GM18867 (cell line): ENCODE data around the gene MLXIP.
"Not testable (repeated sequence)": the region's sequence is repeated elsewhere in the genome, so short reads cannot be mapped to it uniquely, and the experiment has no call there.

Experiments used
- ATAC-seq: cut with Tn5 transposase; IDR thresholded peaks from one replicate; pipeline ENCODE4 v1.9.1; 2021; ENCODE audit warnings: mild to moderate bottlenecking, moderate library complexity; ENCODE audit not compliant: unreplicated experiment

Gene MLXIP, protein sequence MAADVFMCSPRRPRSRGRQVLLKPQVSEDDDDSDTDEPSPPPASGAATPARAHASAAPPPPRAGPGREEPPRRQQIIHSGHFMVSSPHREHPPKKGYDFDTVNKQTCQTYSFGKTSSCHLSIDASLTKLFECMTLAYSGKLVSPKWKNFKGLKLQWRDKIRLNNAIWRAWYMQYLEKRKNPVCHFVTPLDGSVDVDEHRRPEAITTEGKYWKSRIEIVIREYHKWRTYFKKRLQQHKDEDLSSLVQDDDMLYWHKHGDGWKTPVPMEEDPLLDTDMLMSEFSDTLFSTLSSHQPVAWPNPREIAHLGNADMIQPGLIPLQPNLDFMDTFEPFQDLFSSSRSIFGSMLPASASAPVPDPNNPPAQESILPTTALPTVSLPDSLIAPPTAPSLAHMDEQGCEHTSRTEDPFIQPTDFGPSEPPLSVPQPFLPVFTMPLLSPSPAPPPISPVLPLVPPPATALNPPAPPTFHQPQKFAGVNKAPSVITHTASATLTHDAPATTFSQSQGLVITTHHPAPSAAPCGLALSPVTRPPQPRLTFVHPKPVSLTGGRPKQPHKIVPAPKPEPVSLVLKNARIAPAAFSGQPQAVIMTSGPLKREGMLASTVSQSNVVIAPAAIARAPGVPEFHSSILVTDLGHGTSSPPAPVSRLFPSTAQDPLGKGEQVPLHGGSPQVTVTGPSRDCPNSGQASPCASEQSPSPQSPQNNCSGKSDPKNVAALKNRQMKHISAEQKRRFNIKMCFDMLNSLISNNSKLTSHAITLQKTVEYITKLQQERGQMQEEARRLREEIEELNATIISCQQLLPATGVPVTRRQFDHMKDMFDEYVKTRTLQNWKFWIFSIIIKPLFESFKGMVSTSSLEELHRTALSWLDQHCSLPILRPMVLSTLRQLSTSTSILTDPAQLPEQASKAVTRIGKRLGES

DNA sequence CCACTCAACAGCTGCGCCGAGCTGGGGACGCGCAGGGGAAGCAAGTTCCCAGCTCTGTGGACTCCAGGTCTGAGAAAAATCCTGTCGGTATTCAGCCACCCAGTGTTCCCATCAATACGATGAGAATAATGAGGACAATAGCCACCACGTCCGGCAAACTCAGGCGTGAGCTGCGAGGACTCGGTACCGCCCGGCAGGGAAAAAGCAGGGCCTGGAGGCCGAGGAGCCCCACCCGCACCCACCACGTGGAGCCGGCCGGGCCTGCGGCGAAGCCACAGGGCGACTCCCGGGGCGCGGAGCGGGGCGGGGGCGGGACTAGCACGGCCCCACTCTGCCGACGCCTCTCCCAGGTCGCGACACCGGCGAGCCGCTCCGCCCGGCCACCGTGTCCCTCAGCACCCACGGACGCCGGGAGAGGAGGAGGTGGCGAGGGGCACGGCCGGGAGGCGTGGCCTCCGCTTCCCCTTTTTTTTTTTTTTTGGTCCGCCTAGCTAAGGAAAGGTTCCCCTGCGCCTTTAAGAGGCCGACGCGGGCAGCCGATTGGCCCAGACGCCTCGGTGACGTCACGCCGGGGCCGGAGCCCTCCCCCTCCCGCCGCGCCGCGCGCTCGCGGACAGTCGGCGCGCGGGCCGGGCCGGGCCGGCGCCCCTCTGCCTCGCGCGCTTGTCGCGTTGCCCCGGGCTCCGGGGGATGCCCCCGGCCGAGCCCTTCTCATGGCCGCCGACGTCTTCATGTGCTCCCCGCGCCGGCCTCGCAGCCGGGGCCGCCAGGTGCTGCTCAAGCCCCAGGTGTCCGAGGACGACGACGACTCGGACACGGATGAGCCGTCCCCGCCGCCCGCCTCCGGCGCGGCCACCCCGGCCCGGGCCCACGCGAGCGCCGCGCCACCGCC lies at the start of gene MLXIP:
Gene MLXIP, plus strand, starts transcription at position 616 of the 892 bp plus-strand sequence. Its CDS starts 98 bp downstream, at position 714.
- peak; percentile 89 for ATAC-seq

DNA sequence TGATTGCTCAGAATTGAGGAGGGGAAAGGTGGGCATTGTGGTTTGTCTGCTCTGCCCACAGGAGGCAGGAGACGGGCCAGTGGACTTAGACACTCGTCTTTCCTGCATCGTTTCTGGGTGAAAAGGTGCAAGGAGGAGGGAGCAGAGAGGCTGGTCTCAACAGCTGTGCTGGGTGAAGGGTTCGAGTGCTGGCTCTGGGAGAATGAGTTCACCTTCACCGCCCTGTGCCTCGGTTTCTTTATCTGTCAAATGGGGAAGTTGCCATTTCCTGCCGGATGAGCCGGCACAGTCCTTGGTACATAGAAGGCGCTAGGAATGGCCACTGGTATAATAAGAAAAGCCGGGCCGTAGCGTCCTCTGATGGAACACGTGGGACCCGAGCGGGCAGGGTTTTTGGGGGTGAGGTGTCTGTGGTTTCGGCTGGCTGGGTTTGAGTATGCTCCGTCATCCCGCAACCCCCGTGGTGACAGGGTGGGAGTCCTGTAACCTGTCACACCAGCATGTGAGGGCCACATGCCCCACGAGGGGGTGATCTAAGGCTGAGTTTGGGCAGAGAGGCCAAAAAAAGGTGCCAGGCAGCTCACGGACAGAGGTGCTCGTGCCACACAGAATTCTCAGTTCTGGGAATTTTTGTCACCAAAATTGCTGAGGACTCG lies 49.5 kb upstream of the MLXIP start:
- peak; percentile 50 for ATAC-seq

- peak; percentile 12 for ATAC-seq
These were observed 48.7 kb upstream of the MLXIP start for GRCh38 chr12:122029620-122030423.

GRCh38 chr12:122030424-122031035 lies 48.0 kb upstream of the MLXIP start:
- ATAC-seq = no peak

DNA sequence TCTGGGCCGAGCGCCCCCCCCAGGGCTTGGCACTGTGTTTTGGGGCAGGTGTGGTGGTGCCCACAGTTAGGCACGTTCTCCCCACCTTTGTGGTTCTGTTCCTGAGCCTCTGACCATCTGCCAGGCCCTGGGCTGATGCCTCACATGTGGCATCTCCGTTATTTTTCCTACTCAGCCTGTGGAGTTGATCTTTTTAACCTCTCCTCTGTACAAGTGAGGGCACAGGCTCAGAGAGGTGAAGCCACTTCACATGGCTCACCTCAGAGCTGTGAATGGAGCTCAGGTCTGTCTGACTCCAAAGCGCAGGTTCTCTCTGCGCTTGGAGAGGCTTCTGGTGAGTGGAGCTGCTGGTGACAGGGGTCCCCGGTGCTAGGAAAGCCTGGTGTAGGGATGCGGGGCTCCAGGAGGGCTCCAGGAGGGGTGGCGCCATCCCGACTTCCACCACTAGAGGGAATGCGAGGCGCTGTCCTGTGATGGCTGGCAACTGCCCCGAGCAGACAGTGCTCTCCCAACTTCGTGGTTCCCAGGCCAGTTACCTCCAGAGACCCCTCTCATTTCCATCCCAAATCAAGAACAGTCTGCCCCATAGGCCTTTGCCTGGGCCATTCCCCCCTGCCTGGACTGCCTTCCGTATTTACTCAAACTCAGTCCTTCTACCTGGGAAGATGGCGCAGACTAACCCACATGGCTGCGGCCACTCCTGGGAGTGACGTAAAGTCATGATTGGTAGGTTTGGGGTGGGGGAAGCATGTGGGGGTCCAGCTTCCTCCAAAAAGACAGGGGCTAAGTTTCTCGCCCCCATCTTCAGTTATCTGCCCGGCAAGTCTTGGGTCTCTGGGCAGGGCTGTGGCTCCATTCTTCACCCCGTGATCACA lies 47.0 kb upstream of the MLXIP start:
- ATAC-seq = no peak

GRCh38 chr12:122032580-122032979 lies 46.0 kb upstream of the MLXIP start:
- no peak for ATAC-seq

- no peak for ATAC-seq
These were observed 43.3 kb upstream of the MLXIP start for GRCh38 chr12:122035292-122035691.

- no peak for ATAC-seq
These were observed 42.4 kb upstream of the MLXIP start for GRCh38 chr12:122036153-122036552.

DNA sequence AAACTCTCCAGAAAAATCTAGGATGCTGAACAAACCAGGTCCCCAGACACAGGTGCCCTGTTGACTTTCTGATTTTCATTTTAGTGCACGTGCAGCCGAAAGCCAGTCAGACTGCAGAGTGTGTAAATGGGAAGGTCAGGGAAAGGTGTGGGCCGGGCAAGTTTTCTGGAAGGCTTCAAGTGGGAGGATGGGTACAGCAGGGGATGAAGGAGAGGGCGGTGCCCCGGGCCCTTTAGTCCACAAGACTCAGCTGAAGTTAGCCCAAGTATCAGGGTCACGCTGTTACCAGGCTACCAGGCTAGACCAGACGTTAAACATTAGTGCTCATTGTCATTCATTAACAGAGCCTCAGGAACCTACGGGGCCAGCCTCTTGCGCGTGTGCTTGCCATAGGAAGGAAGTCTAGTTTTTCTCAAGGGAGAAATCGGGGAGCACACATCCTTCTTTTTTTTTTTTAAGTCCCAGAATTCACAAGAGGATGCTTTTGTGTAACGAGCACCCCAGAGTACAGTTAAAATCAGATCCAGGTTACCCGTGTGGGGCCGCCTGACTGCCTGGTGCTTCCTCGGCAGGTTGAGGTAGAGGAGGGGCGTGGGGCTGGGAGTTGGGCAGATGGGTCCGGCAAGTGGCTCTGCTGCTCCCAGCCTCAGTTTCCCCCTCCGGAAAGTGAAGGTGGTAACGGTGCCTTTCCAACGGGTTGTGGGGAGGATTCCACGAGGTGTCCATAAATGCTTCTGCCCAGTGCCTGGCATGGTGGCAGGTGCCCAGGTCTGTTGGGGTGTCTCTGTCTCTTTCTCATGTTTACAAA lies 37.8 kb upstream of the MLXIP start:
- no peak for ATAC-seq

DNA sequence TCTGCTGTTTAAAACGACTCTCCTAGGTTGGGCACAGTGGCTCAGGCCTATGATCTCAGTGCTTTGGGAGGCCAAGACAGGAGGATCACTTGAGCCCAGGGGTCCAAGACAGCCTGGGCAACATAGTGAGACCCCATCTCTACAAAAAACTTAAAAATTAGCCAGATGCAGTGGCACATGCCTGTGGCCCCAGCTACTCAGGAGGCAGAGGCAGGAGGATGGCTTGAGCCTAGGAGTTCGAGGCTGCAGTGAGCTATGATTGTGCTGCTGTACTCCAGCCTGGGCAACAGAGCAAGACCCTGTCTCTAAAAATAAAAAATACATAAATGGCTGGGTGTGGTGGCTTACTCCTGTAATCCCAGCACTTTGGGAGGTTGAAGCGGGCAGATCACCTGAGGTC lies 37.1 kb upstream of the MLXIP start:
- ATAC-seq = not testable (repeated sequence)

- no peak for ATAC-seq
These were observed 35.6 kb upstream of the MLXIP start for GRCh38 chr12:122042910-122043309.

DNA sequence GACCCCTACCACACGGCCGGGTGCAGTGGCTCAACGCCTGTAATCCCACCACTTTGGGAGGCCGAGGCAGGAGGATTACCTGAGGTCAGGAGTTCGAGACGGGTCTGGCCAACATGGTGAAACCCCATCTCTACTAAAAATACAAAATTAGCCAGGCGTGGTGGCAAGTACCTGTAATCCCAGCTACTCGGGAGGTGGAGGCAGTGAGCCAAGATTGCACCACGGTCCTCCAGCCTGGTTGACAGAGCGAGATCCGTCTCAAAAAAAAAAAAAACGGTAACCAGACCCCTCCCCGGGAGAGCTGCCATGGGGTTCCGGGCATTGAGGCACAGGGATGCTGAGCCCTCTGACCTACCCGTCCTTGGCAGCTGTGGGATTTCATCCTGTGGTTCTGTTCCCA lies 35.1 kb upstream of the MLXIP start:
- ATAC-seq = no peak

- no peak for ATAC-seq
These were observed 33.3 kb upstream of the MLXIP start for GRCh38 chr12:122045262-122045661.

DNA sequence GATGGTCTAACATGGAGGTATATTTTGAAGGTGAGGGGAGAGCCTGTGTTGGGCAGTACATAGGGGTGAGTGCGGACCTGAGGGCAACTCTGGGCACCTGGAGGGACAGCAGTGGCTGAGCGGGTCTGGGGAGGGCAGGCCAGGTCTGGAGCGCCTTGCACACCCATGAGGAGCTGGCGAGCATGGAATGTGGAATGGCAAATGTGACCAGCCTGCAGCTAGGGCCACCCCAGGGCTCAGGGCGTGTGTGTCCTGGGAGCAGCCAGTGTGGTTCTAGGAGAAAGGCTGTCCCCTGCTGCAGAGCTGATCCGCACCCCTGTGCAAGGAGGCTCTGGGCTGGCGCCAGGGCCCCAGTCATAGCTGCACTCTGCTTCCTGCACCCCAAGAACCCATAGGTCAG lies 32.4 kb upstream of the MLXIP start:
- ATAC-seq = no peak

DNA sequence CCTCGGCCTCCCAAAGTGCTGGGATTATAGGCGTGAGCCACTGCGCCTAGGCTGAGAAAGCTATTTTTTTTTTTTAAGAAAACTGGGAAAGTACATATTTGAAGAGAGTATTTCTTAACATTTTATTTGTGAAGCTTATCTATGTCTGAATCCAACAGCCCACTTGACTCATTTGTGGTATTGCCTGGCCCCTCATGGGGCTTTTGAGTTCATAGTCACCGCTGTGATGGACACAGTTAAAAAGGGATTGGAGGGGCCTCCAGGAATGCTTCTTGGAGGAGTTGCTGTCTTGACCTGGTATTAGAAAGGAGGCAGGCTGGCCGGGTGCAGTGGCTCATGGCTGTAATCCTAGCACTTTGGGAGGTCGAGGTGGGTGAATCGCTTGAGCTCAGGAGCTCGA lies 30.4 kb upstream of the MLXIP start:
- ATAC-seq = no peak

DNA sequence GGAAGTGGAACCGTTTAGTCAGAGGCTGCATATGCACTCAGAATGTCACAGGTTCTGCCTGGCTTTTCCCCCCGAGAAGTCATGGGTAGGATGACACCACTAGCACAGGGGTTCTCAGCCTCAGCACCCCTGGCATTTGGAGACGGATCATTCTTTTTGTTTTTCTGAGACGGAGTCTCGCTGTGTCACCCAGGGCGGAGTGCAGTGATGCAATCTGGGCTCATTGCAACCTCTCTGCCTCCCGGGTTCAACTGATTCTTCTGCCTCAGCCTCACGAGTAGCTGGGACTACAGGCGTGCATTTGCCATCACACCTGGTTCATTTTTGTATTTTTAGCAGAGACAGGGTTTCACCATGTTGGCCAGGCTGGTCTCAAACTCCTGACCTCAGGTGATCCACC lies 28.7 kb upstream of the MLXIP start:
- no peak for ATAC-seq

DNA sequence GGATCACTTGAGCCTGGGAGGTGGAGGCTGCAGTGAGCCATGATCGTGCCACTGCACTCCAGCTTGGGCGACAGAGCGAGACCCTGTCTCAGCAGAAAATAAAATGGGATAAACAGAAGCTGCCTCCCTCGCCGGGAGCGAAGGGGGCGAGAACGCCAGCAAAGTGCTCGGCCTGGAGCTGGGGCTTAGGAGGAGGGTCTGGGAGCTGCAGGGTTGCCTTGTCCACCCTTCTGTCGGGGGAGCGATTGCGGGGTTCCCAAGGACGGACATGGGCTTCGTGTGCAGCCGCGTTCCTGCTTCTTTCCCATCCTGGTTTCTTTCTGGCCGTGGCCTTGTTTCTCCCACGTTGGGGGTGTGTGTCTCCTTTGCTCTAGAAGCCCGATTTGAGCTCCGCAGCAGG lies 27.9 kb upstream of the MLXIP start:
- no peak for ATAC-seq
